Neuron (in vitro differentiated cells): ENCODE measurements around the gene GIGYF2.
"Not testable (repeated sequence)": the region's sequence is repeated elsewhere in the genome, so short reads cannot be mapped to it uniquely, and the experiment has no call there.

Source experiments
- H2AFZ ChIP-seq: one replicate; pipeline ENCODE4 v1.6.1; 2013; ENCODE audit warnings: low read depth, mild to moderate bottlenecking, inconsistent platforms, low read length, moderate library complexity
- H3K27me3 ChIP-seq: one replicate; pipeline ENCODE4 v1.6.1; 2013; ENCODE audit warnings: low read length; ENCODE audit not compliant: insufficient read depth
- H3K36me3 ChIP-seq: one replicate; pipeline ENCODE4 v1.6.1; 2013; ENCODE audit warnings: low read length; ENCODE audit not compliant: insufficient read depth
- H3K4me1 ChIP-seq: one replicate; pipeline ENCODE4 v1.6.1; 2013; ENCODE audit warnings: low read length; ENCODE audit not compliant: insufficient read depth
- H3K4me3 ChIP-seq: 2 replicates; pipeline ENCODE4 v1.5.1; 2013; ENCODE audit warnings: mild to moderate bottlenecking, low read length, moderate library complexity
- H3K9me3 ChIP-seq: one replicate; pipeline ENCODE4 v1.6.1; 2013; ENCODE audit warnings: low read length

The GIGYF2 gene

DNA sequence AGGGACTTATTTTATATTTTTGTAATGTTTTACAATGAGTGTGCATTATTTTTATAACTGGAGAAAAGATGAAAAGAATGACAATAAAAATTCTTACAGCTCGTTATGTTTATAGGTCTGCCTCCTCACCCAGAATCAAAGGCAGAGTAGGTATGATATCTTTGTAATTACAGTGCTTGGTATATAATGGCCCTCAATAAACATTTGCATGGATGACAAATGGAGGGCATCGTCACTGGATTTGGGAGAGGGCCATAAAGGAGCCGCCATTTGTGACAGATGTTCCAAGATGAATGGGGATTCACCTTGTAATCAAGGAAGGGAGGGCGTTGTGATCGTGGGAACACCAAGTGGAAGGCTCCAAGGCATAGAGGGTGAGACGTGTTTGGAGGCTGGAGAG, 22.6 kb upstream of the GIGYF2 start:
- Histone ChIP-seq H3K4me1 (no peaks in the 10 kb centered on the region), H3K27me3 (no peaks in the 10 kb centered on the region), H3K36me3 (no peaks in the 10 kb centered on the region), H2AFZ (no peak overlapping the region), H3K9me3 (no peaks in the 10 kb centered on the region), H3K4me3 (no peak overlapping the region)

DNA sequence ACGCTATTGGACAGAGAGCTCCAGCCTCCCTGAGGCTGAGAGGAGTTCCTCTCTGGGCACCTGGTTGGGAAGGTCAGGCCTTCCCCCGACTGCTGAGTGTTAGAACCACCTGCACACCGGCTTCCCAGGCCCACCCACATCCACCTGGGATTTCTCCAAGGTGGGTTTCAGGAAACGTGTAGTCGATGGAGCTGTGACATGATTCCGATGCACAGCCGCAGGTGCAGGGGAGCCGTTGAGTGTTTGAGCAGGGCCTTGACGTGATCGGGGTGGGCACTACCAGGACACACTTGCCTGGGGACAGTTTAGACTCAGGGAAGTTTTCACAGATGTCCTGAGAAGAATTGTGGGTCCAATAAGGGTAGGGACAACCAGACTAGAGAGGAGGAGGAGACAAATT, 21.8 kb upstream of the GIGYF2 start:
- Histone ChIP-seq H3K4me3 (no peak overlapping the region), H3K4me1 (no peaks in the 10 kb centered on the region), H3K9me3 (no peaks in the 10 kb centered on the region)

DNA sequence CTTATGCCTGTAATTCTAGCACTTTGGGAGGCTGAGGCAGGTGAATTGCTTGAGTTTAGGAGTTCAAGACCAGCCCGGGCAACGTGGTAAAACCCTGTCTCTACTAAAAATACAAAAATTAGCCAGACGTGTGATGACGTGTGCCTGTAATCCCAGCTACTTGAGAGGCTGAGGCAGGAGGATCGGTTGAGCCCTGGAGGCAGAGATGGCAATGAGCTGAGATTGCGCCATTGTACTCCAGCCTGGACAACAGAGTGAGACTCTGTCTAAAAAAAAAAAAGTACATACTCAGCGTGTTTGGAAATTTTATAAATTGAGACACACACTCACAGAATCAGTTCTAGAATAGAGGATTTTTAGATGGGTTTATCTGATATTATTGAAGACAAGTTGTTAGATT, 17.1 kb upstream of the GIGYF2 start:
- no peaks in the 10 kb centered on the region for H3K4me1 ChIP-seq
- no peaks in the 10 kb centered on the region for H3K27me3 ChIP-seq
- no peak overlapping the region for H3K4me3 ChIP-seq
- H3K36me3 ChIP-seq = no peaks in the 10 kb centered on the region
- no peaks in the 10 kb centered on the region for H3K9me3 ChIP-seq
- H2AFZ ChIP-seq = no peak overlapping the region

More for the DNA sequence above, 21.8 kb upstream of the GIGYF2 start:
- Histone ChIP-seq H3K27me3 (no peaks in the 10 kb centered on the region), H2AFZ (no peak overlapping the region), H3K36me3 (no peaks in the 10 kb centered on the region)

DNA sequence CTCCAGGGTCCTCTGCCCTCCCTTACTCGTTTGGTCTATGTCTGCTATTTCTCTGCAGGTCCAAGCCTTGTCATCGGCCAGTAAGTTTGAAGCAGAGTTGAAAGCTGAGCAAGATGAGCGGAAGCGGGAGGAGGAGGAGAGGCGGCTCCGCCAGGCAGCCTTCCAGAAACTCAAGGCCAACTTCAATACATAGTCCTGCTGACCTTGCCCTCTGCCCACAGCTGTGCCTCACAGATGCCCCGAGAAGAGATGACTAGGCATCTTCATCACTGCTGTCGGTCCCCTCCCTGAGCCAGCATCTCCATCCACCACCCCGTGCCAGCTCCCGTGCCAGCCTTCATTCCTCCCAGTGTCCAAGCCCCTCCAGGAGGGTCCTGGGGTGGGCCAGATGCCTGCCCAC, 15.6 kb upstream of the GIGYF2 start:
- Histone ChIP-seq H2AFZ (no peak overlapping the region), H3K27me3 (no peaks in the 10 kb centered on the region), H3K4me1 (no peaks in the 10 kb centered on the region), H3K9me3 (no peaks in the 10 kb centered on the region), H3K4me3 (no peak overlapping the region), H3K36me3 (no peaks in the 10 kb centered on the region)

DNA sequence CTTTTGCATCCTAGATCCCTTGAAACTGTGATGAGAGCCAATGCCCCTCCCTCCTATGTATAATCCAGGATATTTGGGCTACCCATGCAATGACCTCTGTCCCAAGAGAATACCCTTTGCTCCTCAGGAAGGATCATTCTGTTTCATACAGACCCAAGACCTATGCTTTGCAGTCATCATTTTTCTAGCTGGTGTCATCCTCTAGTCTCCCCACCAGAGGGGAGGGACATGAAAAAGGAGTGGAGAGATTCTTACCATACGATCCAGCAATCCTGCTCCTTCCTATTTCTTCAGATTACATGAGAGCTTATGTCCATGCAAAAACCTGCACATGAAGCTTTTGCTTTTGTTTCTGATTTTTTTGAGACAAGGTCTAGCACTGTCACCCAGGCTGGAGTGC, 13.8 kb upstream of the GIGYF2 start:
- no peaks in the 10 kb centered on the region for H3K27me3 ChIP-seq
- no peak overlapping the region for H2AFZ ChIP-seq
- H3K36me3 ChIP-seq = no peaks in the 10 kb centered on the region
- no peak overlapping the region for H3K4me3 ChIP-seq
- H3K9me3 ChIP-seq = no peaks in the 10 kb centered on the region
- H3K4me1 ChIP-seq = no peaks in the 10 kb centered on the region

DNA sequence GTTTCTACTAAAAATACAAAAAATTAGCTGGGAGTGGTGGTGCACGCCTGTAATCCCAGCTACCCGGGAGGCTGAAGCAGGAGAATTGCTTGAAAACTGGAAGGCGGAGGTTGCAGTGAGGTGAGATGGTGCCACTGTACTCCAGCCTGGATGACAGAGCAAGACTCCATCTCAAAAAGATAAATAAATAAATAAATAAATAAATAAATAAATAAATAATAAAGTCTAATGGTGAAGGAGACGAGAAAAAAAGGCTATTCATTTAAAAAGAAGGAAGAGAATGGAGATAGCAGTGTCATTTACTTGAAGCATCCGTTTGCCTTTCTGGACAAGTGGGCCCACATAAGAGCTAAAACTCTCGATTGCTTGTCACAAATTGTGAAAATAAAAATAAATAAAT, 11.7 kb upstream of the GIGYF2 start:
- not testable (repeated sequence) for H3K9me3 ChIP-seq, H3K4me3 ChIP-seq, H2AFZ ChIP-seq, H3K36me3 ChIP-seq, H3K27me3 ChIP-seq, H3K4me1 ChIP-seq

DNA sequence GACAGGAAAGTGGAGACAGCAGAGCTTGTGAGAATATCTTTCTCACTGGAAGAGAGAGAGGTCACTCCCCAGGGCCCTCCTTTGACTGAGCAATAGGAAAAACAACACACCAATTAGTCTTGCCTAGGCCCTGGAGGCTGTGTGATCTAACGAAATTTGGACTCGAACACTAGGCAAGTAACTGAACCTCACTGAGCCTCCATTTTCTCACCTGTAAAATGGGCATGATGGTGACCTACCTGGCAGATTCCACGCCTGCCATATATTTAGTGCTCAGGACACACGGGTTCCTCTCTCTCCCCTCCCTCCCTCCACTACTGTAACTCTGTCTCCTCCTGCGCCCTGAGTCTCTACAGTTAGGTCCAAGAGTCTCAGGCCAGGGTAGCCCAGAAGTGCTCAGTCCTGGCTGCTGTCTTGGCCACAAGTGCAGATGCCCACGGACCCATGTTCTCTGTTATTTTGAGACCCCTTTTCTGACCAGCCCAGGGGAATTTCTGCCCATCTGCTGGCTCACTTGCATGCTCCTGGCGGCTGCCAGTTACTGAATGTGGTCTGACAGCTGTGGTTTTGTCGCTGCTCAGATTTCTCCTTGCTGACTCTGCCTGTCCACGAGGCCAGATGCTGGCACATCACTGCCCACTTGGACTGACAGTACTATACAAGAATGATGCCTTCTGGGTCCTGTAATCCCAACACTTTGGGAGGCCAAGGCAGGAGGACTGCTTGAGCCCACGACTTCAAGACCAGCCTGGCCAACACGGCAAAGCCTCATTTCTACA, 9.6 kb upstream of the GIGYF2 start:
- Histone ChIP-seq H3K27me3 (no peaks in the 10 kb centered on the region), H3K36me3 (no peaks in the 10 kb centered on the region), H3K4me3 (no peak overlapping the region), H3K9me3 (peaks cover 3% of the 10 kb centered on the region), H2AFZ (no peak overlapping the region), H3K4me1 (no peaks in the 10 kb centered on the region)

DNA sequence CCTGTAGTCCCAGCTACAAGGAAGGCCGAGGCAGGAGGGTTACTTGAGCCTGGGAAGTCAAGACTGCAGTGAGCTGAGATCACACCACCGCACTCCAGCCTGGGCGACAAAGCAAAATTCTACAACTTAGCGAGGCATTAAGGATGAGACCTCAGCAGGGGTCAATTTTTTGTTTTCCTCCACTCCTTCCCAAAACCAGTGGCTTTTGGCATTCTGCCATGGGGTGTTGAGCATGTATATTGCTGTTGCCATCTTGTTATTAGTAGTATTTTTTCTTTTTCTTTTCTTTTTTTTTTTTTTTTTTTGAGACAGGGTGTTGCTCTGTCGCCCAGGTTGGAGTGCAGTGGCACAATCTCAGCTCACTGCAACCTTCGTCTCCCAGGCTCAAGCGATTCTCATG, 8.9 kb upstream of the GIGYF2 start:
- Histone ChIP-seq H3K4me1 (no peaks in the 10 kb centered on the region), H2AFZ (no peak overlapping the region), H3K36me3 (no peaks in the 10 kb centered on the region), H3K4me3 (no peak overlapping the region), H3K9me3 (peaks cover 3% of the 10 kb centered on the region), H3K27me3 (no peaks in the 10 kb centered on the region)

DNA sequence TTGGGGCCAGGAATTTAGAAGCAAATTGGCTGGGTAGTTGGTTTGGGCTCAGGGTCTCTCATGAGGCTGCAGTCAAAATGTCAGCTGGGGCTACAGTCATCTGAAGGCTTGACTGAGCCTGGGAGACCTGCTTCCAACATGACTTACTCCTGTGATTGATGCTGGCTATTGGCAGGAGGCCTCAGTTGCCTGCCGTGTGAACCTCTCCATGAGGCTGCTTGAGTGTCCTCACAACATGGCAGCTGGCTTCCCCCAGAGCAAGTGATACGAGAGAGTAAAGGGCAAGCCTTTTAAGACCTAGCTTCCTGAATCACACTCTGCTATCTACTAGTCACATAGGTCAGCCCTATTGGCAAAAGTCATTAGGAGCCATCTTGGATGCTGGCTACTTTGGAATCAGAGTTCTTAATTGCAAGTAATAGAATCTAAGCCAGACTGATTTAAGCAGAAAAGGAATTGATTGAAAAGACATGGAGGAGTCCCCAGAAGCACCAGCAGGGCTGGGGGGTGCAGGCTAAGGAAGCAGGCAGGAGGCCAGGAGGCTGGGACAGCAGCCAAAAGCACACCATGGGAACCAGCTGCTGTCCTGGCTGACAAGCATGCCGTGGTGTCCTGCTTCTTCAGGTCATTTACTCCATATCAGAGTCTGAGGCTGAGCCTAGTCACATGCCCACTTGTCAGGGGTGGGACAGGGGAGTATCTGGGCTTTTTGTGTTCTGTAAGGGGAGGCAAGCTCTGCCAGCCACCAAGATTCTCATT, 7.8 kb upstream of the GIGYF2 start:
- no peaks in the 10 kb centered on the region for H3K36me3 ChIP-seq
- H3K4me3 ChIP-seq = no peak overlapping the region
- no peak overlapping the region for H2AFZ ChIP-seq
- H3K9me3 ChIP-seq = peaks cover 3% of the 10 kb centered on the region
- no peaks in the 10 kb centered on the region for H3K4me1 ChIP-seq
- H3K27me3 ChIP-seq = no peaks in the 10 kb centered on the region

DNA sequence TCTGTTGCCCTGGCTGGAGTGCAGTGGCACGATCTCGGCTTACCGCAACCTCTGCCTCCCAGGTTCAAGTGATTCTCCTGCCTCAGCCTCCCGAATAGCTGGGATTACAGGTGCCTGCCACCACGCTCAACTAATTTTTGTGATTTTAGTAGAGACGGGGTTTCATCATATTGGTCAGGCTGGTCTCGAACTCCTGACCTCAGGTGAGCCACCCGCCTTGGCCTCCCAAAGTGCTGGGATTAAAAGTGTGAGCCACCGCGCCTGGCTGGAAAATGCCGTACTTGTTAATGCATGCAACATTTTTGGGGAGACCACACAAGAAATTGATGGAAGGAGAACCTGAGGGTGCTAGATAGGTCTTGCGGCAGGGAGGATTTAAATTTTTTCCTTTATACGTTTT, 6.0 kb upstream of the GIGYF2 start:
- not testable (repeated sequence) for H2AFZ ChIP-seq, H3K27me3 ChIP-seq, H3K4me3 ChIP-seq, H3K36me3 ChIP-seq, H3K4me1 ChIP-seq, H3K9me3 ChIP-seq

DNA sequence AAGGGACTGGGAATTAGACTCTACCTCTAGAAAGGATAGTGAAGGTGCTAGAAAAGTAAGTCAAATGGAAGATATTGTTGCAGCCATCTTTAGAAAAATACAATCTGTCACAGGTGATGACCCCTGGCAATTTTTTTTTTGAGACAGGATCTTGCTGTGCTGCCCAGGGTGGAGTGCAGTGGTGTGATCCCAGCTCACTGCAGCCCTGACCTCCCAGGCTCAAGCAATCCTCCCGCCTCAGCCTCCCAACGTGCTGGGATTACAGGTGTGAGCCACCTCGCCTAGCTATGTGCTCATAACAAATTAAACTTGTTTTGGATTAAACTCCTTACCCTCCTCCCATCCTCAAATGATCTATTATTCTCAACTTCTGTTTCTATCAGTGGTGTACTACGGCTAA, 3.8 kb upstream of the GIGYF2 start:
- H2AFZ ChIP-seq = no peak overlapping the region
- no peaks in the 10 kb centered on the region for H3K36me3 ChIP-seq
- no peak overlapping the region for H3K4me3 ChIP-seq
- no peaks in the 10 kb centered on the region for H3K27me3 ChIP-seq
- H3K9me3 ChIP-seq = peaks cover 3% of the 10 kb centered on the region
- H3K4me1 ChIP-seq = peaks cover 6% of the 10 kb centered on the region

DNA sequence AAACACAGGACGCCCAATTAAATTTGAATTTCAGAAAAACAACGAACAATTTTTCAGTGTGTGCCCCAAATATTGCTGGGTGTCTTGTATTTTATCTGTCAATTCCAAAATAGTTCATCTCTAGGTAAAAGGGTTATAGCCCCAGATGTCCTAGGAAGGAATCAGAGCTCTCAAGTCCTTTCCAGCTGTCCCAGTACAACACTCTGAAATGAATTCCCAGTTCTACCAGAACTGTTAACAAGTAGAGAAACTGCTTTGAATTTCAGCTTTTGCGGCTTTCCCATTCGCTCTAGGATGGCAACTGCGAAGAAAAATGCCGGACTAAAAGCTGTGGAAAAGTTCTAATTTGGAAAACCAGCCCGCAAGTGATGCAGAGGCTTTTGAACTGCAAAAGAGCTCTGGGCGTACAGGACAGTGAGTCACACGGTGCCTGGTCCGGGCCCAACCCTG, 497 bp upstream of the GIGYF2 start:
- Histone ChIP-seq H3K4me3 (peak overlapping the region; percentile 17), H3K4me1 (peaks cover 25% of the 10 kb centered on the region), H3K27me3 (no peaks in the 10 kb centered on the region), H2AFZ (peak overlapping the region; percentile 93), H3K9me3 (no peaks in the 10 kb centered on the region), H3K36me3 (peaks cover 6% of the 10 kb centered on the region)

DNA sequence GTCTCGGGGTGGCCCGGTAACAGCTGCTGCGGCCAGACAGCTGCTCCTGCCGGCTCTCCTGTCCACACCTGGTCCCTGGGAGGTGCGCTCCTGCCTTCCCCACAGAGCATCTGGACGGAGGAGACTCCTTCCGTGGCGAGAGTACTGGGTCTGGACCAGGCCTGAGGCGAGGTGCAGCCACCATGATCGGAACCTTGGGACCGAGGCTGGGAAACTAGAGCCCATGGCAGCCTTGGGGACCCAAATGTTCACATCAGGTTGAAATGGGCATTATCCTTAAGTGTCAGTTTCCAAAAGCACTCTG, 628 bp downstream of the GIGYF2 start:
- H3K9me3 ChIP-seq = no peaks in the 10 kb centered on the region
- peak overlapping the region; percentile 96 for H3K4me3 ChIP-seq
- peaks cover 25% of the 10 kb centered on the region for H3K4me1 ChIP-seq
- H3K36me3 ChIP-seq = peaks cover 12% of the 10 kb centered on the region
- no peaks in the 10 kb centered on the region for H3K27me3 ChIP-seq
- no peak overlapping the region for H2AFZ ChIP-seq
